Activated T-helper 2 cell treated with anti-CD3 and anti-CD28 coated beads, Interferon-gamma antibody, Interleukin-2, Interleukin-4, amounts not matched to agents 10 μg/mL and 5 μg/mL and 100 μg/mL, durations not matched to agents 14 hours and 24 hours and 36 hours (primary cell): ENCODE measurements around the gene KBTBD3. TPM values are rescaled to one million over a fixed set of nuclear protein-coding genes. Genes with fewer than 3 reads are reported as not detected.
A peak's percentile ranks its signal among the peaks of the same experiment; 100 is the strongest.

ENCODE experiments used
- DNase-seq: peaks from one replicate; pipeline ENCODE4 v3.0.0; 2021; ENCODE audit warnings: low spot score
- H3K27ac Mint-ChIP-seq: one replicate; pipeline ENCODE4 v1.8.0; 2021; ENCODE audit warnings: mixed read lengths
- H3K27me3 Mint-ChIP-seq: one replicate; pipeline ENCODE4 v1.8.0; 2021; ENCODE audit warnings: low read depth, mixed read lengths
- H3K36me3 Mint-ChIP-seq: one replicate; pipeline ENCODE4 v1.8.0; 2021; ENCODE audit warnings: low read depth, mixed read lengths
- H3K4me1 Mint-ChIP-seq: one replicate; pipeline ENCODE4 v1.8.0; 2021; ENCODE audit warnings: low read depth, mixed read lengths
- H3K4me3 Mint-ChIP-seq: one replicate; pipeline ENCODE4 v1.8.0; 2021; ENCODE audit warnings: low read depth, mild to moderate bottlenecking, moderate library complexity, mixed read lengths
- H3K9me3 Mint-ChIP-seq: one replicate; pipeline ENCODE4 v1.8.0; 2021; ENCODE audit warnings: mixed read lengths
- intact Hi-C: fragments of 100-400 bp; cut with micrococcal nuclease; formaldehyde crosslinking; loops from one replicate; pipeline ENCODE4 v1.15.1; 2023
- total RNA-seq: library from RNA; stranded (reverse); gene quantifications from 2 replicates; pipeline ENCODE4 v1.2.3, GENCODE V29; 2022

Gene KBTBD3, protein sequence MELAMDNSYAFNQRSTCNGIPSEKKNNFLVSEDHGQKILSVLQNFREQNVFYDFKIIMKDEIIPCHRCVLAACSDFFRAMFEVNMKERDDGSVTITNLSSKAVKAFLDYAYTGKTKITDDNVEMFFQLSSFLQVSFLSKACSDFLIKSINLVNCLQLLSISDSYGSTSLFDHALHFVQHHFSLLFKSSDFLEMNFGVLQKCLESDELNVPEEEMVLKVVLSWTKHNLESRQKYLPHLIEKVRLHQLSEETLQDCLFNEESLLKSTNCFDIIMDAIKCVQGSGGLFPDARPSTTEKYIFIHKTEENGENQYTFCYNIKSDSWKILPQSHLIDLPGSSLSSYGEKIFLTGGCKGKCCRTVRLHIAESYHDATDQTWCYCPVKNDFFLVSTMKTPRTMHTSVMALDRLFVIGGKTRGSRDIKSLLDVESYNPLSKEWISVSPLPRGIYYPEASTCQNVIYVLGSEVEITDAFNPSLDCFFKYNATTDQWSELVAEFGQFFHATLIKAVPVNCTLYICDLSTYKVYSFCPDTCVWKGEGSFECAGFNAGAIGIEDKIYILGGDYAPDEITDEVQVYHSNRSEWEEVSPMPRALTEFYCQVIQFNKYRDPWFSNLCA
- 6.4 and 8.9 TPM in 2 replicates for total RNA-seq

DNA sequence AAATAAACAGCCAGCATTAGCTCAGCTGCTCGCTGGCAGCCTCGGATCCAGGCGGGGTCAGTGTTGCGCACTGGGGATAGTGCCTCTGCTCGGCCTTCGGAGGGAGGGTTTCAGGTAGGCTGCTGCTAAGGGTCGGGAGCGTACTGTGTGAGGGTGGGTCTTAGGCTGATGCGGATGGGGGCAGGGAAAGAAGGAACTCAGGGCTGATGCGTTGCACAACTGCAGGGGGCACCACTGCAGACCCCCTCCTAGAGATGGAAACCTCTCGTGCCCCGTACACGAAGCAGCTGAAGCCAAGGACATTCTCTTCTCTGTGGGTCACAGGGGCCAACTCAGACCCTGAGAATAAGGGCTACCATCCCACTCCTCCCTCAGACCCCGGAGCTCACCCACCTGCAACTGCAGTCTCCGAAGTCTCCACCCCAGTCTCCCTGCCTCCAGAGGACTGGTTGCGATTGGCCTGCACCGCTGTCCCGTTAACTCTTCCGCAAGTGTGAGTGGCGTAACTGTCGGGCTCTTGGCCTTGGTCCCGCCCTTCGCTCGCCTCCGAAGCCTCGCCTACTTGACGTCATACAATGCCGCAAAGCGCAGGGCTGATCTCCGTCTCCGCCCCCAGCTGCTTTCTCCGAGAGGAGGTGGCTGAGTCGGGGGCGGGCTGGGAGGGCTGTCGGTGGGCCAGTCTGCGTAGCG is at the start of gene KBTBD3:
Gene KBTBD3 (minus strand): TSS at position 429 of the 690 bp plus-strand sequence. CDS start 18,250 bp downstream, outside the sequence.
- peak; percentile 98 for DNase-seq
- intact Hi-C loops: loop anchor here (1.0 kb wide), 3 partner anchors 14 to 55 kb away; partner anchors contain the start of gene MSANTD4
- Mint-ChIP-seq H3K36me3 (peaks cover 39% of the 10 kb centered on the region), H3K27ac (peak within 1 kb of the TSS; percentile 90), H3K9me3 (no peaks in the 10 kb centered on the region), H3K4me1 (peaks cover 47% of the 10 kb centered on the region), H3K27me3 (no peaks in the 10 kb centered on the region), H3K4me3 (peak within 1 kb of the TSS; percentile 92)

DNA sequence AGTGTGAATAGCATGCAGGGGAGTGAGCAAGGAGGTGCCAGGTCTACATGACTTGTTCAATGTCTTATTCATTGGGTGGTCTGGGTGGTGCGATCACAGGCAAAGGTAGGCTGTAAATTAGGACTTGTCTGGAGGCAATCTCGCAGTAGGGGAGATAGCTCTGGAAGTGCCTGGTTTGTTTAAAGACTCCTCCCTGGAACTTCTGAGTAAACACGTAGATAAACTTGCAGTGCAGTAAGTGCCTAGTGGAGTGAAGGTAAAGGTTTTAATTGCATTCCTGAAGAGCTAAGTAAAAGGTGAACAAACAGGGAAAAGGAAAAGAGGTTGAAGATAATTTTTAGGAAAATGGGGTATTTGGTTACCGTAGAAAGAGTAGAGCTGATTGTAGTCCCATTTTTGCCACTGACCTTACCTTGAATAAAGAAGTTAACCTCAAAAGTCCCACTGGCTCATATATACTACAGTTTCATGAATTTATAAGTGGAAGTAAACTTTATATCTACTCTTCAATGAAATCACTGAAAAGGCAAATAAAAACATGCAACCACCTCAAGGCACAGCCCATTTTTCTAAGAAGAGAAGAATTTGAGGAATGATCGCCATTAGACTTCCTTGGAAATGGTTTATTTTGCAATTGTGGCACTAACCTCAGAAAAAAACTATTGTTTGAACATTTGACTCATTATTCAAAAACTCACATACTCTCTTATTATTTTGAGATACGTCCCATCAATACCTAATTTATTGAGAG is 44.6 kb upstream of the KBTBD3 start:
- DNase-seq: no peak
- Mint-ChIP-seq H3K27ac (no peak overlapping the region), H3K9me3 (no peaks in the 10 kb centered on the region), H3K4me1 (no peaks in the 10 kb centered on the region), H3K4me3 (no peak overlapping the region), H3K36me3 (no peaks in the 10 kb centered on the region), H3K27me3 (no peaks in the 10 kb centered on the region)
- intact Hi-C loops: no loop called here

DNA sequence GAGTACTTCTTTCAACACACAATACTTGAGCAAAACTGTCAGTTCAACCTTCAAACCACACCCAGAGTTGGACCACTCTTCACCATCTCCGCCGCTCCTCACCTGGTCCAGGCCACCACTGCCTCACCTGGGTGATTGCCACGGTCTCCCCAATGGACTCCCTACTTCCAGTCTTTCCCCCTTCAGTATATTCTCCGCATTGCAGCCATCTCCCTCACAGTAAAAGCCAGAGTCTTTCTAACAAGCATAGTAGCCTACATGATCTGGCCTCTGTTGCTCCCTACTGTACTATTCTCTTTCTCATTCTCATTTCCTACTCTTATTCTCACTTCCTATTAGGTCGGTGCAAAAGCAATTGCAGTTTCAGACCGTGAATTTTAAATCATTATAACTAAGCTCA is 28.8 kb upstream of the KBTBD3 start:
- no peak for DNase-seq
- Mint-ChIP-seq H3K36me3 (no peaks in the 10 kb centered on the region), H3K4me1 (no peaks in the 10 kb centered on the region), H3K27ac (no peak overlapping the region), H3K9me3 (no peaks in the 10 kb centered on the region), H3K27me3 (no peaks in the 10 kb centered on the region), H3K4me3 (no peak overlapping the region)
- intact Hi-C loops: no loop called here

DNA sequence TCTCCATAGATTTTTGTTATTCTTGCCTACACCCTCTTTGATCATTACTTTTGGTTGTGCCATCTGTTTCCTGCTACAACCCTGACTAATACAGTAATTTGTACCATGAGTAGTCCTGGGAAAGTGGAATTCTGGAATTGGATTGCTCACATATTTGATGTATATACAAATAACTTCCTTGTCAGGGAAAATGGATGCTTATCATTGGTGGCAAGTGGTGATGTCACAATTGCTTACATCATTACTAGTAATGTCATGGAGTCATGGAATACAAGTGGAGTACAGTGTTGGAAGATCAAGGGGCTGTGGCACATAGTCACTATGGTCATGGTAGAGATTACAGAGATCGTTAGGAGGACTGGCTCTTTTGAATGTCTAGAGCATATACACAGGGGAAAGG is 24.7 kb upstream of the KBTBD3 start:
- Mint-ChIP-seq H3K9me3 (no peaks in the 10 kb centered on the region), H3K4me1 (no peaks in the 10 kb centered on the region), H3K4me3 (no peak overlapping the region)

DNA sequence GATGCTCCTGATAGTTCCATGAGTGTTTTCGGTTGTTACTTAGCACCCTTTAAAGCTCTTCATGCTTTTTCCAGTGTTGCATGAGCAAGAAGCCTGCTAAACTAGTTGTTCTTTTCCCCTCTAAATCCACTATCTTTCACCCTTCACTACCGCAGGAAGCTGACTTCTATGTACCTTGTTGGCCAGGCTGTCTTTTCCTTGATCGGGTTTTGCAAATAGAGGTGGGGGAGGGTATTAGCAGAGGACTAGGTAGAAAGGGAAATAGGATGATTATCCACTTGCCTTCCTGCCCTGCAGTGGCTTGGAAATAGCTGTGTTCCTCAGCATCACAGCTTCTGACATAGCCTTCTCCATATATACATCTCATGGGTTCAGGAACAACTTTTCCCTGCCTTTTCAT is 24.2 kb upstream of the KBTBD3 start:
- intact Hi-C loops: no loop called here
- Mint-ChIP-seq H3K27me3 (no peaks in the 10 kb centered on the region), H3K4me1 (no peaks in the 10 kb centered on the region)

More for the DNA sequence above, 24.7 kb upstream of the KBTBD3 start:
- intact Hi-C loops: no loop called here
- DNase-seq: no peak
- Mint-ChIP-seq H3K27me3 (no peaks in the 10 kb centered on the region), H3K27ac (no peak overlapping the region), H3K36me3 (peaks cover 20% of the 10 kb centered on the region)

DNA sequence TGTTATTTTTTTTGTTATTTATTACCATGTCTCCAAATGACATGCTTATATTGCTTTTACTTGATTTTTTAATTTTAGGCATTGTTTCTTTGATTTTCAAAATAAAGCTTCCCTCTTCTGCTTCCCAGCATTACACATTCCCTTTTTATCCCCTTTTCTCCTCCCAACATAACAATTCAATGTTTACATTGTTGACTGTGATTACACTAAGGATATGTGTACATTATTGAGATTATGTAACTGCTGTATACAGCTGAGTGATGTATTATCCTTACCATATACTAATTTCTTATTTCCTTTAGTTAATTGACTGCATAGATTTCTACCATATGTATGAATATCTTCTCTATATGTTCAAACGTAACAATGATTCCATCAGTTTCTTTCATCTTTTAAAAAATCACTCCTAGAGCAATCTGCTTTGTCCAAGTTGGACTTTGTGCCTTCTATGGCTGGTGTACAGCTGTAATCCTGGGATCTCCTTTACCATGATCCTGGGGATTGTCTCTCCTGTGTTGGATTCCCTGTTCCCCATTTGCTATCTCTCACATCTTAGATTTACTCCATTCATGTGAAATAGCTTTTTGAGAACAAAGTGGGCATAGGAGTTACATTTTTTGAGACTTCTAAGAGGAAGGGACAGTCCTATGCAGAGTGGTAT is 21.9 kb upstream of the KBTBD3 start:
- Mint-ChIP-seq H3K9me3 (no peaks in the 10 kb centered on the region), H3K27ac (no peak overlapping the region), H3K27me3 (no peaks in the 10 kb centered on the region), H3K4me1 (no peaks in the 10 kb centered on the region), H3K4me3 (no peak overlapping the region), H3K36me3 (peaks cover 43% of the 10 kb centered on the region)
- intact Hi-C loops: no loop called here
- DNase-seq: no peak

More for the DNA sequence above, 24.2 kb upstream of the KBTBD3 start:
- H3K36me3 Mint-ChIP-seq: peaks cover 25% of the 10 kb centered on the region
- H3K27ac Mint-ChIP-seq: no peak overlapping the region
- no peak for DNase-seq
- no peaks in the 10 kb centered on the region for H3K9me3 Mint-ChIP-seq
- H3K4me3 Mint-ChIP-seq: no peak overlapping the region

DNA sequence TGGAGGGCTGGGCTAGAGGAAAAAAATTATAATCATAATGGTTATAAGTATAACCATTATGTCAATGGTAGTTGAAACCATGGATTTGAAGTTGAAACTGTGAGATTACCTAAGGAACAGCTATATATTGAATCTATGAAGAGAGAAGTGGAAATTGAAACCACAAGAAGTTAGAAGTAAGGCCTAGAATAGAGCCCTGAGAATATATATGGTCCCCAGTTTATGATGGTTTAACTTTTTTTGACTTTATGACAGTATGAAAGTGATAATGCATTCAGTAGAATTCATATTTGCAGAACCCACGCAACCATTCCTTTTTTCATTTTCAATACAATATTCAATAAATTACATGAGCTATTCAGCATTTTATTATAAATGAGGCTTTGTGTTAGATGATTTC is 15.3 kb upstream of the KBTBD3 start:
- no peaks in the 10 kb centered on the region for H3K27me3 Mint-ChIP-seq
- DNase-seq: no peak
- H3K4me3 Mint-ChIP-seq: no peak overlapping the region
- peaks cover 40% of the 10 kb centered on the region for H3K4me1 Mint-ChIP-seq
- intact Hi-C loops: no loop called here
- H3K27ac Mint-ChIP-seq: peak overlapping the region; percentile 44
- H3K9me3 Mint-ChIP-seq: no peaks in the 10 kb centered on the region
- H3K36me3 Mint-ChIP-seq: peaks cover 71% of the 10 kb centered on the region

DNA sequence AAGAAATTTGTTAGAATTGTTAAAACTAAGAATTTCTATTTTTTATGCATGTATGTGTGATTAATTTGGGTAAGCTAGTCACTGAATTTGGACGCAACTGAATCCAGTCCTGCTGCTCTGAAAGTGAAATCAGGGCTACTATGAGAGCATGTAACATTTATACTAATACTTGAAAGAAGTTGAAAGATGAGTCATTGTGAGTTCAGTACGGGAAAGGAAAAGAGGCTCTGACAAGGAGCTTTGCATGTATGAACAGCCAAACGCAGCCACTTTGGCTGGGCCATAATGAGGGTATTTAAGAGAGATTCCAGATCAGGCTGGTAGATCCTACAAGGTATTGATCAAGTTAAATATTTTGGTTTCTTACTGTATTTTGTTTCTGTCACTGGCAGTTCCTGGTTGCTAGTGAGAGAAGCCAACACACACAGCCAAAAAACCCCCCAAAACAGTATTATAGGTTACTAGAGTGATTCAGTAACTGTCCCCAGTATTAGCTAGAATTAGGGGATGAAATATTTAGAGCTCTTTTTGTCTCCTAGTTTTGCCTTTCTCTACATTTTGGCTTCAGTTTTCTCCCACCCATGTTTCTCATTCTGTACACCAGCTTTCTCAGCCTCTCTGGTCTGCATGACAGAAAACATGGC is 14.5 kb upstream of the KBTBD3 start:
- DNase-seq: no peak
- peak overlapping the region; percentile 57 for H3K27ac Mint-ChIP-seq
- H3K4me3 Mint-ChIP-seq: no peak overlapping the region
- peaks cover 45% of the 10 kb centered on the region for H3K4me1 Mint-ChIP-seq
- no peaks in the 10 kb centered on the region for H3K9me3 Mint-ChIP-seq
- H3K36me3 Mint-ChIP-seq: peaks cover 68% of the 10 kb centered on the region
- no peaks in the 10 kb centered on the region for H3K27me3 Mint-ChIP-seq
- intact Hi-C loops: loop anchor here (1.0 to 2.0 kb wide), 2 partner anchors 14 to 951 kb away; partner anchors contain the start of genes AASDHPPT and KBTBD3

DNA sequence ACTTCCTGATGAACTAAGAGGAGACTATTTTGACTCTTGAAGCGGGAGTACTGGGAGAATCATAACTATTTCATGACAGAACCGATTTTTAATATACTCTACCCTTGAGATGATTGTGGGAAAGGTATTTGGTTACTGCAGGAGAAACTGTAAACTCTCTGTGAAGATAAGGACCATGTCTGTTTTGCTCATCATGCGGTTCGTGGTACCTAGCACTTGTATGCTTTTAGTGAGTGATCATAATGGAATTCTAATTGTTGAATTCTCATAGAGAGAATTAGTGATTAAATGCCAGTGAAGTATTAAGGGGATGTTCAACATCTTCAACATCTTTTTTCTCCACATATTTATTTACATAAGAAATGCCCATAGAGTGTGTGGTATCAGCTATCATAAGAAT is 11.7 kb upstream of the KBTBD3 start:
- no peak for DNase-seq
- Mint-ChIP-seq H3K4me3 (no peak overlapping the region), H3K27me3 (no peaks in the 10 kb centered on the region), H3K4me1 (peaks cover 50% of the 10 kb centered on the region), H3K9me3 (no peaks in the 10 kb centered on the region), H3K27ac (no peak overlapping the region), H3K36me3 (peaks cover 53% of the 10 kb centered on the region)
- intact Hi-C loops: no loop called here

DNA sequence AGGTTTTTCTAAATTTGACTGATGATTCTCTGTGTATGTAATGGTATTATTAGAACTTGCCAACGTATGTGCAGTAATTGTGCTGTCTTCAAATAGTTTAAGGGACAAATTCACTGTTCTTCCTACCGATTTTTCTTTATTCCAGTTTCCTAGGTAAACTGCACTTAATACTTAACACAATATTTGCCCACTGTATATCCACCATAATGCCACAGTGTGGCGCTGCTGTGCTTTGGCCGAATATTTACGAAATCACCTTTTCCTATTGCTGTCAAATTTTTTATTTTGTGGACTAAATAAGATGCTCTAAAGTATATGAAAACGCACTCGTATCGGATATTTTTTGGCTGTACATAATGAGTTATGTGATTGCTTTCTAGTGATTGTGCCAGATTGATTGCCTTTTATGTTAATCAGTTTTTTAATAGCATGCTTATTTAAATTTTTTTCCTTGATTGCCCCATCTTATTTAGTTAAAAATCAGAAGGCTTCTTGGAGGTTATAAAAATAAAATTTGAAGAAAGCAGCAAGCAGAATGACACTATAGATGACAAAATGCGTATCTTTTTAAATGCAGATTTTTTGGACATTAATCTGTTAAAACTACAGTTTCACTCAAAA is 10.8 kb upstream of the KBTBD3 start:
- no peaks in the 10 kb centered on the region for H3K27me3 Mint-ChIP-seq
- peaks cover 50% of the 10 kb centered on the region for H3K4me1 Mint-ChIP-seq
- no peaks in the 10 kb centered on the region for H3K9me3 Mint-ChIP-seq
- H3K27ac Mint-ChIP-seq: no peak overlapping the region
- H3K36me3 Mint-ChIP-seq: peaks cover 47% of the 10 kb centered on the region
- DNase-seq: no peak
- intact Hi-C loops: no loop called here
- no peak overlapping the region for H3K4me3 Mint-ChIP-seq

DNA sequence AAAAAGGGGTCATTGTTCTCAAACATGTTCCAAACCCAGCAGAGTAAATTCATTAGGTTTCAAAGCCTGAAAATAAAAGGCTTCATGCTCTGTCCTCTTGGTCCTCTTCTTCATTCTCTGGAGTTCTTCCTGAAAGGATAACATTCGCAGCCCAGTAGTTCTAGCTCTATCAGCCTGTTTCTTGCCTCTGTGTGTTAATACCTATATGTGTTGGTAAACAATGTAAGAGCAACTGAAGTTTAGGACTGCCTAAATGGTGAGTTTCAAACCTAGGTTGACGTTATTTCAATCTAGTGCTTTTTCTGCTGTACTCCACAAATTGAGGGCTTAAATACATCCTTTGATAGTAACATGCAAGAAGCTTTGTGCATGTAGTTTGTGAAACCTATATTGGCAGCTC is 9.7 kb upstream of the KBTBD3 start:
- H3K36me3 Mint-ChIP-seq: peaks cover 41% of the 10 kb centered on the region
- peaks cover 45% of the 10 kb centered on the region for H3K4me1 Mint-ChIP-seq
- H3K9me3 Mint-ChIP-seq: no peaks in the 10 kb centered on the region
- H3K27me3 Mint-ChIP-seq: no peaks in the 10 kb centered on the region
- no peak overlapping the region for H3K4me3 Mint-ChIP-seq
- no peak for DNase-seq
- H3K27ac Mint-ChIP-seq: no peak overlapping the region
- intact Hi-C loops: no loop called here
